ENCODE data around the gene GPATCH2L.

DNA sequence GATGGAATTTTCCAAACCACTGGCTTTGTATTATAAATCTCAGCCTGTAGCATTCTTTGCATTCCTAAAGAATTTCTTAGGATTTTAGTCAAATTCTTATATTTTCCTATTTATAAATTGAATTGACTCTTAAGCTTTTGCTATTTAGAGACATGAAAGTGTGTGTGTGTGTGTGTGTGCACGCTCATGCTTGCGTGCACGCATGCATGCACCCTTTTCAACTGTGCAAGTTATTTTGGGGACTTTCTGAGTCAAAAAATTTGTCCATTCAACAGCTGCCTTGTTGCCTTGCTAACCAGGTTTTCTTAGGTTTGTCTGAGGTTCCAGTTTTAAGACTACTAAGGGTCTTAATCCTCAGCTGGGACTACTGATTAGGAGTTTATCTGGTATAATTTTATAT is 42.6 kb downstream of the GPATCH2L start:
- TF ChIP-seq POLR2AphosphoS5 (IDR thresholded peaks at IDR 0.05; ENCODE audit: borderline replicate concordance, low read depth, low read length) (no peak), EZH2 (IDR thresholded peaks at IDR 0.05) (no peak), FOXP2 (optimal IDR thresholded peaks at IDR 0.05; ENCODE audit: control extremely low read depth, extremely low read length, insufficient read depth) (no peak)
